OCI-LY7 (cell line): Measurements from ENCODE around the gene RAB9B. TPM values are rescaled to one million over a fixed set of nuclear protein-coding genes. Genes with fewer than 3 reads are reported as not detected.
"Not testable (repeated sequence)": the region's sequence is repeated elsewhere in the genome, so short reads cannot be mapped to it uniquely, and the experiment has no call there.

Source experiments
- BruUV-seq: library from RNA; stranded (reverse); fragments of 400-500 nt; replicated peaks from 2 replicates; lab custom pipeline; 2021; lab: Mats Ljungman, UMichigan
- CTCF ChIA-PET: fragments of 300-600 bp; sonication (Branson Sonifier 250); formaldehyde crosslinking; loops from one replicate; lab custom pipeline; 2022; ENCODE audit warnings: antibody characterized with exemption; ENCODE audit not compliant: unreplicated experiment; lab: Charles Lee
- POLR2A ChIA-PET: fragments of 300-600 bp; sonication (Branson Sonifier 250); formaldehyde crosslinking; loops from one replicate; lab custom pipeline; 2022; ENCODE audit warnings: antibody characterized with exemption; lab: Charles Lee
- DNase-seq: peaks from one replicate; pipeline ENCODE4 v3.0.0-alpha.2; 2015; ENCODE audit warnings: low spot score
- H2AFZ ChIP-seq: fragments of 200-600 bp; sonication (generic), shearing (Covaris generic); 2 replicates; pipeline ENCODE4 v1.6.1; 2014; ENCODE audit warnings: mild to moderate bottlenecking, antibody characterized with exemption, low read length, moderate library complexity
- H3K27ac ChIP-seq: fragments of 200-600 bp; sonication (generic); 2 replicates; pipeline ENCODE4 v1.5.1; 2014; ENCODE audit warnings: mixed run types, low read depth, mild to moderate bottlenecking, moderate library complexity, low read length, inconsistent platforms; ENCODE audit not compliant: poor library complexity, severe bottlenecking
- H3K36me3 ChIP-seq: fragments of 200-600 bp; sonication (generic); 2 replicates; pipeline ENCODE4 v1.6.1; 2014; ENCODE audit warnings: mild to moderate bottlenecking, antibody characterized with exemption, low read length, moderate library complexity, mixed read lengths; ENCODE audit not compliant: insufficient read depth
- H3K4me1 ChIP-seq: fragments of 200-600 bp; sonication (generic); 2 replicates; pipeline ENCODE4 v1.5.1; 2014; ENCODE audit warnings: mild to moderate bottlenecking, low read length; ENCODE audit not compliant: insufficient read depth, poor library complexity, severe bottlenecking
- H3K4me2 ChIP-seq: fragments of 200-600 bp; sonication (generic); 2 replicates; pipeline ENCODE4 v1.6.1; 2014; ENCODE audit warnings: mild to moderate bottlenecking, low read length
- H3K4me3 ChIP-seq: fragments of 200-600 bp; sonication (generic); 2 replicates; pipeline ENCODE4 v1.5.1; 2014; ENCODE audit warnings: mild to moderate bottlenecking, low read depth, low read length; ENCODE audit not compliant: poor library complexity, severe bottlenecking
- H3K79me2 ChIP-seq: fragments of 200-600 bp; sonication (generic); 2 replicates; pipeline ENCODE4 v1.6.1; 2016; ENCODE audit warnings: low read depth, mild to moderate bottlenecking, low read length, moderate library complexity, mixed read lengths; ENCODE audit not compliant: insufficient read depth
- H3K9me2 ChIP-seq: fragments of 200-600 bp; sonication (generic); 2 replicates; pipeline ENCODE4 v1.6.1; 2016; ENCODE audit warnings: mild to moderate bottlenecking, low read length, mixed read lengths; ENCODE audit not compliant: insufficient read depth
- H3K9me3 ChIP-seq: fragments of 200-600 bp; sonication (generic); 2 replicates; pipeline ENCODE4 v1.6.1; 2014; ENCODE audit warnings: mild to moderate bottlenecking, mixed run types, low read length, mixed read lengths
- H4K20me1 ChIP-seq: fragments of 200-600 bp; sonication (generic); 2 replicates; pipeline ENCODE4 v1.6.1; 2014; ENCODE audit warnings: mild to moderate bottlenecking, antibody characterized with exemption, low read length, moderate library complexity, mixed read lengths; ENCODE audit not compliant: insufficient read depth
- CTCF ChIP-seq: fragments of 200-600 bp; sonication (generic); conservative IDR thresholded peaks from 2 replicates; pipeline ENCODE4 v1.5.1; 2014; ENCODE audit warnings: mild to moderate bottlenecking, antibody characterized with exemption, low read length, moderate library complexity, mixed read lengths
- EZH2phosphoT487 ChIP-seq: fragments of 200-600 bp; sonication (generic); IDR thresholded peaks from 2 replicates; pipeline ENCODE4 v1.6.1; 2018; ENCODE audit warnings: low read depth, borderline replicate concordance, mild to moderate bottlenecking, mixed run types, antibody characterized with exemption, low read length, moderate library complexity, mixed read lengths
- intact Hi-C: fragments of 100-400 bp; cut with micrococcal nuclease; formaldehyde crosslinking; loops from one replicate; pipeline ENCODE4 v1.10.0; 2022; ENCODE audit not compliant: unreplicated experiment
- total RNA-seq, 2 experiments: library from RNA; depleted of rRNA in 1 of 2; stranded (reverse); fragments of >200 nt in 1 of 2; shearing (Covaris generic) in 1 of 2; gene quantifications; 2 replicates each; pipeline ENCODE4 v1.2.3, GENCODE V29; 2014 to 2022

Gene RAB9B
- total RNA-seq, 2 experiments from 2014 or later = 1.4 to 2.2 TPM

GRCh38 chrX:103828529-103828928 is 3.5 kb downstream of the RAB9B start:
- Histone ChIP-seq H3K4me3 (no peak overlapping the region), H3K4me1 (no peaks in the 10 kb centered on the region), H3K9me3 (no peaks in the 10 kb centered on the region), H2AFZ (no peak overlapping the region), H3K36me3 (no peaks in the 10 kb centered on the region), H3K4me2 (no peak overlapping the region), H3K27ac (no peak overlapping the region), H3K9me2 (no peaks in the 10 kb centered on the region), H3K79me2 (no peaks in the 10 kb centered on the region), H4K20me1 (no peaks in the 10 kb centered on the region)
- ChIA-PET POLR2A (interaction anchor here (1.7 kb wide), 1 partner anchor 9 kb away, joined by 5 read pairs; no protein-coding TSS in a partner anchor), CTCF (no interaction called here)
- intact Hi-C loops = no loop called here
- DNase-seq = no peak
- TF ChIP-seq CTCF (no peak), EZH2phosphoT487 (no peak)
- no TSS peak for BruUV-seq

GRCh38 chrX:103825881-103826280 is 6.2 kb downstream of the RAB9B start:
- H3K36me3 ChIP-seq = no peaks in the 10 kb centered on the region
- H2AFZ ChIP-seq = no peak overlapping the region
- POLR2A ChIA-PET = no interaction called here
- no peaks in the 10 kb centered on the region for H3K9me2 ChIP-seq
- H3K4me2 ChIP-seq = no peak overlapping the region
- no peaks in the 10 kb centered on the region for H3K9me3 ChIP-seq
- no peak overlapping the region for H3K4me3 ChIP-seq
- intact Hi-C loops = no loop called here
- H4K20me1 ChIP-seq = no peaks in the 10 kb centered on the region
- DNase-seq = no peak
- CTCF ChIA-PET = no interaction called here
- BruUV-seq = no TSS peak
- no peak overlapping the region for H3K27ac ChIP-seq
- TF ChIP-seq CTCF (no peak), EZH2phosphoT487 (no peak)
- H3K4me1 ChIP-seq = no peaks in the 10 kb centered on the region
- H3K79me2 ChIP-seq = no peaks in the 10 kb centered on the region

- Histone ChIP-seq H3K9me2 (no peaks in the 10 kb centered on the region), H3K27ac (no peak overlapping the region), H3K36me3 (no peaks in the 10 kb centered on the region), H3K4me3 (no peak overlapping the region), H3K4me2 (no peak overlapping the region), H2AFZ (no peak overlapping the region), H3K4me1 (no peaks in the 10 kb centered on the region), H4K20me1 (no peaks in the 10 kb centered on the region), H3K9me3 (no peaks in the 10 kb centered on the region), H3K79me2 (no peaks in the 10 kb centered on the region)
- DNase-seq = no peak
- POLR2A ChIA-PET = interaction anchor here (0.5 kb wide), 1 partner anchor 344 kb away, joined by 3 read pairs; no protein-coding TSS in a partner anchor
- CTCF ChIA-PET = no interaction called here
- intact Hi-C loops = no loop called here
- no TSS peak for BruUV-seq
- no peak for TF ChIP-seq CTCF
- no peak for TF ChIP-seq EZH2phosphoT487
Measured at GRCh38 chrX:103823591-103823990, 8.5 kb downstream of the RAB9B start.

- H3K27ac ChIP-seq, H2AFZ ChIP-seq, H3K4me2 ChIP-seq, DNase-seq, H3K9me3 ChIP-seq, H4K20me1 ChIP-seq, H3K79me2 ChIP-seq, H3K4me3 ChIP-seq, H3K9me2 ChIP-seq, H3K36me3 ChIP-seq, POLR2A ChIA-PET, H3K4me1 ChIP-seq, BruUV-seq, intact Hi-C loops: not testable (repeated sequence)
- CTCF ChIA-PET = interaction anchor here (0.7 kb wide), 1 partner anchor 288 kb away, joined by 6 read pairs; no protein-coding TSS in a partner anchor
Measured at GRCh38 chrX:103820802-103821201, 11.3 kb downstream of the RAB9B start.
